Activated CD4-positive, alpha-beta memory T cell treated with anti-CD3 and anti-CD28 coated beads for 36 hours (primary cell): ENCODE results near the gene KCTD16. TPM values are rescaled to one million over a fixed set of nuclear protein-coding genes. Genes with fewer than 3 reads are reported as not detected.

Experiments used
- CTCF ChIA-PET: fragments of 350-600 bp; sonication (Branson Sonifier 250); formaldehyde crosslinking; loops from one replicate; lab custom pipeline; 2021; ENCODE audit warnings: antibody characterized with exemption, inconsistent platforms; lab: Charles Lee
- POLR2A ChIA-PET: fragments of 350-600 bp; sonication (Branson Sonifier 250); formaldehyde crosslinking; loops from one replicate; lab custom pipeline; 2021; ENCODE audit warnings: antibody characterized with exemption; lab: Charles Lee
- DNase-seq: peaks from one replicate; pipeline ENCODE4 v3.0.0-alpha.2; 2020
- H3K27ac Mint-ChIP-seq: one replicate; pipeline ENCODE4 v1.8.0; 2021; ENCODE audit warnings: mixed read lengths
- H3K27me3 Mint-ChIP-seq: one replicate; pipeline ENCODE4 v1.8.0; 2021; ENCODE audit warnings: mixed read lengths
- H3K36me3 Mint-ChIP-seq: one replicate; pipeline ENCODE4 v1.8.0; 2021; ENCODE audit warnings: mixed read lengths
- H3K4me1 Mint-ChIP-seq: one replicate; pipeline ENCODE4 v1.8.0; 2021; ENCODE audit warnings: low read depth, mixed read lengths
- H3K4me3 Mint-ChIP-seq: one replicate; pipeline ENCODE4 v1.8.0; 2021; ENCODE audit warnings: mild to moderate bottlenecking, mixed read lengths
- H3K9me3 Mint-ChIP-seq: one replicate; pipeline ENCODE4 v1.8.0; 2021; ENCODE audit warnings: mixed read lengths
- intact Hi-C: fragments of 100-400 bp; cut with micrococcal nuclease; formaldehyde crosslinking; loops from one replicate; pipeline ENCODE4 v1.15.1; 2023
- total RNA-seq, 2 experiments: library from RNA; stranded (reverse); gene quantifications; one replicate each; pipeline ENCODE4 v1.2.3, GENCODE V29; 2021

KCTD16 gene
- total RNA-seq, 2 experiments from 2014 or later = 0.24 to 0.27 TPM

DNA sequence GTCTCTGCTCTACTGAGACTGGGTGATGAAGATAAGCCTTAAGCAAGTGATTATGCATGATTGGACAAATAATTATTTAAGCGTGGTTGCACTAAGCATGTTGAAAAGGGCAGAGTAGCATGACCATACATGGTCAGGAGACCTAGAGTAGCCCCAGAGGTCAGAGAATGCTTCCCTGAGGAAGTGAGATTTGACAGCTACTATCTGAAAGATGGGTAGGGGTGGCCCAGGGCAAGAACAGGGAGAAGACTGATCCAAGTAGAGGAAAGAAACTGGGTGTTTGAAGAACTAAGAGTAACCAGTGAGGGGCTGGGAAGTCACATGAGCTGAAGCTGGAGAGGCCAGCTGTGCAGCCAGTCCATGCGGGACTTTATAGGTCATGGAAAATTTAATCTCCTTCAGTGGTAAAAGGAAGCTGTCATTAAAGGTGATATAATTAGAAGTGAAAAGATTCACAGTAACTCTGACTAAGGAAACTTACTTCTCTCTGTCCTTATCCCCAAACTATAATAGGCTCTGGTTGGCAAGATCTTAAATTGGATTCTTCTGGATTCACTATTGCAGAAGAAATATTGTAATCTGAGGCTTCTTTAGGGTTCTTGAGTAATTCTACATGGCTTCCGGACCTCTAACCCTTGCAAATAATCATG is 35.4 kb upstream of the KCTD16 start:
- intact Hi-C loops = no loop called here
- POLR2A ChIA-PET = no interaction called here
- no peaks in the 10 kb centered on the region for H3K9me3 Mint-ChIP-seq
- no peaks in the 10 kb centered on the region for H3K4me1 Mint-ChIP-seq
- no peak overlapping the region for H3K27ac Mint-ChIP-seq
- no peaks in the 10 kb centered on the region for H3K36me3 Mint-ChIP-seq
- H3K4me3 Mint-ChIP-seq = no peak overlapping the region
- DNase-seq = no peak
- CTCF ChIA-PET = no interaction called here
- peaks cover 7% of the 10 kb centered on the region for H3K27me3 Mint-ChIP-seq

DNA sequence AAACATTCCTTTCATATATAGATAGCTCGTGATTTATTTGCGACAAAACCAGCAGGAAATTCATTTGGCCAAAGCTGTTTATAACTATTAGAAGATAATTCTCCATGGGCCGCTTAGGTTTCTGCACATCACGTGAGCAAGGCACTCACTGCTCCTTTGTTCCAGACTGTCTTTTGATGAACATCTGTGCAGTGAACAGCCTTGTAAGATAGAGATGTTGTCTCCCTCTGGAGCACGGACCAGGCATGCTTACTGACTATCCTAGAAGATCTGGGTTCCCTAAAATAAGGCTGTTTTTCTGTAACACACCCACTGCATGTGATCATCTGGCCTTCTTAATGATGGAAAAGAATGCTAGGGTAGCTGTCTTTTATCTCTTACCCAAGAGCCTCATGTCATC is 31.1 kb upstream of the KCTD16 start:
- no peak overlapping the region for H3K4me3 Mint-ChIP-seq
- H3K9me3 Mint-ChIP-seq = no peaks in the 10 kb centered on the region
- peaks cover 3% of the 10 kb centered on the region for H3K4me1 Mint-ChIP-seq
- intact Hi-C loops = no loop called here
- peaks cover 8% of the 10 kb centered on the region for H3K27me3 Mint-ChIP-seq
- ChIA-PET POLR2A (no interaction called here), CTCF (no interaction called here)
- no peak overlapping the region for H3K27ac Mint-ChIP-seq
- H3K36me3 Mint-ChIP-seq = no peaks in the 10 kb centered on the region
- DNase-seq = no peak

DNA sequence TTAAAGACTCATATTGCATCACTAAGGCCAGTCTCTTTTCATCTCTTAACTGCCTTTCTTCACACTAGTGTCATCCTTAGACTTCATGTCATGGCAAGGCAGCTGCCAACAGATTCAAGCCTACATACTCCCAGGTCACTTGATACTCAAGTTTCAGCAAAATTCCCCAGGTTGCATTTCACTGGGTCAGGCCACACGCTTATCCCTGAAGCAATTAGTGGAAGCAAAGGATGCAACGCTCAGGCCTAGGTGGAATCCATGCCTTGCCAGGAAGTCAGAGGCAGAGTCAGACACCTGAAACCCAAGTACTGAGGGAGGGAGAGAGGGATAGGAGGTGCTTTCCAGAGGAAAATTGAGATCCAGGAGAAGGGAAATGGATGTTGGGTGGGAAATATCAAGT is 29.1 kb upstream of the KCTD16 start:
- peaks cover 3% of the 10 kb centered on the region for H3K4me1 Mint-ChIP-seq
- CTCF ChIA-PET = interaction anchor here (1.5 kb wide), 1 partner anchor 45 kb away, joined by 3 read pairs; no protein-coding TSS in a partner anchor
- POLR2A ChIA-PET = no interaction called here
- H3K27ac Mint-ChIP-seq = no peak overlapping the region
- no peaks in the 10 kb centered on the region for H3K36me3 Mint-ChIP-seq
- intact Hi-C loops = loop anchor here (5.0 kb wide), 1 partner anchor 164 kb away; no protein-coding TSS in a partner anchor
- DNase-seq = no peak
- H3K4me3 Mint-ChIP-seq = no peak overlapping the region
- H3K27me3 Mint-ChIP-seq = peaks cover 6% of the 10 kb centered on the region
- H3K9me3 Mint-ChIP-seq = no peaks in the 10 kb centered on the region

DNA sequence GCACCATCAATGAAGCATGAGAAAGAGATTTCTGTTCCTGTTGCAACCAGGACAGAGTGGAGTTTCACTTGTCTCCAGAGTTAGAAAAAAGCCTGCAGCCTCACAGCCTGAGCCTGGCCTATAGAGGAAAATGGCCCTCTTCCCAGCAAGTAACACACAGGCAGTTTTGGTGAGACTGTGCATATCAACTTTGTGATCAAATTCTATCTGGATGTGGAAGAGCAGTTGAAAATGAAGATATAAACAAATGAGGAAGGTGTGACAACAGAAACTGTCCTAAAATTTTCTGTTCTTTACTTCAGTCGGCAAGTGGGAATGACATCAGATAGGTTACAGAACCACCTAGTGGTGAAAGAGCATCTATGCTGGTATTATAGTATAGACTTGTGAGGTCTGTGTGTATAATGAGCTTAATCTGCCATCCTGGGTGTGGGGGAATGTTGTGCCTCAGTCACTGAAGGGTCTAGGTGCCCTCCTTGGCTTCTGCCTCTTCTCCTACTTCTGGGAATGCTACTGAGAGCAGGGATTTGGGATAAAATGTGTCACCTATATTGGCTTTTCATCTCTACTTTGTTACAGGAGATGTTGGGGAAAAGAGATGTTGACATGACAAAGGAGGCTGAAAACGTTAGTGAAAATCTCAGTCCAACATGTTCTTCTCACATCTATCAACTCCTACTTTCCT is 28.4 kb upstream of the KCTD16 start:
- Mint-ChIP-seq H3K4me3 (no peak overlapping the region), H3K36me3 (no peaks in the 10 kb centered on the region), H3K4me1 (peaks cover 3% of the 10 kb centered on the region), H3K27me3 (peaks cover 4% of the 10 kb centered on the region), H3K9me3 (no peaks in the 10 kb centered on the region), H3K27ac (no peak overlapping the region)
- intact Hi-C loops = loop anchor here (1.0 to 5.0 kb wide), 3 partner anchors 51 to 315 kb away; no protein-coding TSS in a partner anchor
- ChIA-PET POLR2A (no interaction called here), CTCF (interaction anchor here (0.6 to 1.6 kb wide), 3 partner anchors 10 to 44 kb away, joined by 3 to 6 read pairs (median 3); no protein-coding TSS in a partner anchor)
- DNase-seq = no peak

DNA sequence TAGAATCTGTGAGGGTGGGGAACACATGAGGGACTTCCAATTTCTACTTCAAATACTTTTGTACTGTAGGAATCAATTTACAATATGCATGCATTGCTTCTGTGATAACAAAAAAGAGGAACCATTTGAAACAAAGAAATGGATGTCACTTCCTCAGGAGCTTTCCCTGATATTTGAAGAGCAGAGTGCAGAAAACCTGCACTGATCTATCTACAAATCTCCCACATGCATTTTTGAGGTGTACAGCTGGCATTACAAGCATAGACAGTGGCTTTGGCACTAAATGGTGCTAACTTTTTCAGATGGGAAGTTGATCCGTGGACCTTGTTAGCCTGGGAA is 27.9 kb upstream of the KCTD16 start:
- H3K27ac Mint-ChIP-seq = no peak overlapping the region
- CTCF ChIA-PET = interaction anchor here (0.6 to 1.6 kb wide), 4 partner anchors 9 to 75 kb away, joined by 3 to 6 read pairs (median 3); no protein-coding TSS in a partner anchor
- POLR2A ChIA-PET = no interaction called here
- H3K27me3 Mint-ChIP-seq = peaks cover 3% of the 10 kb centered on the region
- H3K4me3 Mint-ChIP-seq = no peak overlapping the region
- intact Hi-C loops = loop anchor here (1.0 to 5.0 kb wide), 3 partner anchors 50 to 315 kb away; no protein-coding TSS in a partner anchor
- H3K36me3 Mint-ChIP-seq = no peaks in the 10 kb centered on the region
- no peaks in the 10 kb centered on the region for H3K9me3 Mint-ChIP-seq
- no peak for DNase-seq
- peaks cover 3% of the 10 kb centered on the region for H3K4me1 Mint-ChIP-seq

DNA sequence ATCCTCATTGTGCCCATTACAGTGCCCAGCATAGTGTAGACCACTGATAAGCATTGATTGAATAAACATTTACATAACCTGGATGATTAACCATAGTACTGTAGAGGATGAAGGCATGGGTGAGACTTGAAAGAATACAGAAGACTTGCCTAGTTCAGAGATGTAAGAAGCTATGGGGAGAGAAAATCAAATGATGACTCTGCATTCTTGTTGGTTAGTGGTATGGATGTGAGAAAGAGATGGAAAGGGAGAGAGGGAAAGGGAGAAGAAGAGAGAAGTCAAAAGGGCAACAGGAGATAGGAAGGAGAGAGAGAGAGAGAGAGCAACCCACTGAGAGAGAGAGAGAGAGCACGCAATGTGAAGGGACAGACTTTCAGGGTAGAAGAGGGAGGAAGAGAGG is 27.0 kb upstream of the KCTD16 start:
- Mint-ChIP-seq H3K9me3 (no peaks in the 10 kb centered on the region), H3K4me3 (no peak overlapping the region), H3K27ac (no peak overlapping the region), H3K4me1 (peaks cover 3% of the 10 kb centered on the region), H3K36me3 (no peaks in the 10 kb centered on the region), H3K27me3 (peaks cover 3% of the 10 kb centered on the region)
- DNase-seq = no peak
- ChIA-PET CTCF (interaction anchor here (1.6 kb wide), 1 partner anchor 26 kb away, joined by 6 read pairs; no protein-coding TSS in a partner anchor), POLR2A (no interaction called here)
- intact Hi-C loops = loop anchor here (2.0 to 5.0 kb wide), 2 partner anchors 49 to 166 kb away; no protein-coding TSS in a partner anchor

DNA sequence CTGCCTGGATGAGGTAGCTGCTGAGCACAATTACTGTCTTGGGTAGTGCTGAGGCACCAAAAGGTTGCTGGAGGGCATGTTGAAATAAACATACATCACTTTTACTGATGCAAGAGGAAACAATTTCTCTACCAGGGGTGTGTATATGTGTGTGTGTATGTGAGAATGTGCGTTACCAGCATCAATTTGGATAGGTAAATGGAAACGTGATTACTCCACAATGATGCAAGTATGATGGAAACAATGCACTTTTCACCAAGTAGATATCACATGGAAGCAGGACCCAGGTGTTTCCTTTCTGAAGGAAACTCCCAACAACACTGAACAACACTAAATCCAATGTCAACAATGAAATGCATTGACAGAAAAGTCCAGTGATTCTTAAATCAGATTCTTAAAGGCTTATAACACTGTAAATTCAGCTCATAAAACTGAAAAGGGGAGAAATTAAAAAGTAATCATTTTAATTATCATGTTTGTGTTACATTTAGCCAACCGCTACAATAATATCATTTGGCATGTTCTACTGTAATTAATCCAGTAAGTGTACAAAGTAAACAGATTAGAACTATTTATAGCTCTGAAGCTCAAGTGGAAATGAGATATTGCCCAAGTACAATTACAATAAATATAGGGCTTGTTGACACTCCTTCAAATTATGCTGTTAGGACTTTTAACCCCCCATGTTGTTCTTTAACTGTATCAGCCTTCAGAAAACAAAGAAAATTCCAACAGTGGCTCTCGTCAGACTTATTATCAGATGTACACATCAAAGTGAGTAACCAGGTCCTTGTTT is 25.5 kb upstream of the KCTD16 start:
- Mint-ChIP-seq H3K27me3 (peaks cover 3% of the 10 kb centered on the region), H3K36me3 (no peaks in the 10 kb centered on the region), H3K27ac (no peak overlapping the region), H3K4me3 (no peak overlapping the region), H3K4me1 (peaks cover 3% of the 10 kb centered on the region), H3K9me3 (no peaks in the 10 kb centered on the region)
- DNase-seq = no peak
- intact Hi-C loops = loop anchor here (5.0 kb wide), 1 partner anchor 168 kb away; no protein-coding TSS in a partner anchor
- ChIA-PET POLR2A (no interaction called here), CTCF (interaction anchor here (0.6 kb wide), 1 partner anchor 13 kb away, joined by 3 read pairs; no protein-coding TSS in a partner anchor)

DNA sequence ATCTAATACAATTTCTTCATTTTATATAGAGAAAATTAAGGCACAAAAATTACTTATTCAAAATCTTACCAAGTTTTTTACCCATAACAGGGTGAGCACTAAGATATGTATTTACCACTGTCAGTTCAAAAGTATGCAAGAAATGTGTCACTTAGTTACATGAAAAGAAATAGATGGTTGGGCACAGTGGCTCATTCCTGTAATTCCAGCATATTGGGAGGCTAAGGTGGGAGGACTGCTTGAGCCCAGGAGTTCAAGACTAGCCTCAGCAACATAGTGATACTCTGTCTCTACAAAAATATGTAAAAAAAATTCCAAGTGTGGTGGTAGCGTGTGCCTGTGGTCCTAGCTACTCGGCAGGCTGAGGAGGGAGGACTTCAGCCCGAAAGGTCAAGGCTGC is 19.6 kb upstream of the KCTD16 start:
- Mint-ChIP-seq H3K4me1 (no peaks in the 10 kb centered on the region), H3K36me3 (no peaks in the 10 kb centered on the region), H3K27me3 (no peaks in the 10 kb centered on the region), H3K4me3 (no peak overlapping the region), H3K9me3 (no peaks in the 10 kb centered on the region), H3K27ac (no peak overlapping the region)
- intact Hi-C loops = no loop called here
- no peak for DNase-seq
- ChIA-PET CTCF (no interaction called here), POLR2A (no interaction called here)

DNA sequence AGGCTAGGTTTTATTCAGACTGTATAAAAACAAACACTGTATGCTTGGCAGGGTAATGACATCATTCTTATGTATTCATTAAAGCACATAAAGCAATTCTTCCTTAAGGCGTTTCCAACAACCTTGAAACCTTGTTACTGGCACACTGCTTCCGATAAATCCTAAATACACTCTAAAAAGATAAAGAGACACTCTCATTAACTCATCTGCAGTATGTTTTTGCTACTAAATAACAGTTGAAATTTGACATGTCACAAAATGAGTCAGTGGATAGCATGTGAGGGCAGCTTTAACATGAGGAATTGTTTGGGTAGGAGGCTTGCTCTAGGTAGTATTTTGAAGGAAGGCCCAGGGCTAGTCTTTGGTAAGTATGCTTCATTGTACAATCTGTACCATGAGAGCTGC is 13.9 kb upstream of the KCTD16 start:
- no peaks in the 10 kb centered on the region for H3K4me1 Mint-ChIP-seq
- intact Hi-C loops = no loop called here
- POLR2A ChIA-PET = no interaction called here
- H3K4me3 Mint-ChIP-seq = no peak overlapping the region
- CTCF ChIA-PET = no interaction called here
- no peak overlapping the region for H3K27ac Mint-ChIP-seq
- H3K27me3 Mint-ChIP-seq = no peaks in the 10 kb centered on the region
- DNase-seq = no peak
- no peaks in the 10 kb centered on the region for H3K9me3 Mint-ChIP-seq
- peaks cover 10% of the 10 kb centered on the region for H3K36me3 Mint-ChIP-seq

DNA sequence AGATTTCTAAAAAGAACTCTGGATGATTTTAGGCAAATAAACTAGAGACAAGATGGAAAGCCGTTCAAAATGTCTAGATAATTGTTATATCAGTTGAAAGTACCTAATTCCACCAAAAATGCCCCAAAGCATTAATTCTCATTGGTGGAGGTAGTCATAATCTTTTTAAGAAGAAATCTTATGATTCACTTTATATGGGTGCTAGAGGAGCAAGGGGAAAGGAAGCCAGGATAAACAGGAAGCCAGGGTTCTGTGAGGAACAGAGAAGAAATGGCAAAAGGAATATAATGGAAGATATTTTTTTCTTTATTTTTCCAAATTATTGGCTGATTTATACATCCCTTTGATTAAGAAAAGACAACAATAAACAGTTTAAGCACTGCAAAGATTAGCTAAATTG is 8.0 kb upstream of the KCTD16 start:
- ChIA-PET CTCF (no interaction called here), POLR2A (no interaction called here)
- Mint-ChIP-seq H3K4me3 (no peak overlapping the region), H3K36me3 (peaks cover 30% of the 10 kb centered on the region), H3K4me1 (peaks cover 14% of the 10 kb centered on the region), H3K27ac (no peak overlapping the region), H3K9me3 (no peaks in the 10 kb centered on the region), H3K27me3 (no peaks in the 10 kb centered on the region)
- intact Hi-C loops = no loop called here
- DNase-seq = no peak

DNA sequence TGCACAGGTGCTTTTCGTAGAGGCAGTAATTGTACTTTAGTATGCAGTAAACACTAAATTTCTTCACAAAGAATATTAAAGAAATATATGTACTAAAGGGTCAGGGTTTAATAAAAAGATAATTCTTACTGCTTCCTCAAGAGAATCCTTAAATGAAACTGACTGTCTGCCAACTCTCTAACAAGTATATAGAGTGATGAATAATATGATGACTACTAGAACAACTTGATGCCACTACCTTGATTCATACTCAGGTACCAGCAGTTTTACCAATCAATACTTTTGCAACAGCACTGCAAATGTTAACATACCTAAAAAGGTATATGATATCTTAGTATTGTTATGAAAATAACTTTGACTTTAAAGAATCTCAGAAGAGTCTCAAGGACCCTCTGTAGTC is 4.0 kb upstream of the KCTD16 start:
- no peak overlapping the region for H3K27ac Mint-ChIP-seq
- intact Hi-C loops = no loop called here
- DNase-seq = no peak
- peaks cover 37% of the 10 kb centered on the region for H3K36me3 Mint-ChIP-seq
- no peaks in the 10 kb centered on the region for H3K27me3 Mint-ChIP-seq
- ChIA-PET POLR2A (no interaction called here), CTCF (no interaction called here)
- H3K4me3 Mint-ChIP-seq = no peak overlapping the region
- H3K4me1 Mint-ChIP-seq = peaks cover 49% of the 10 kb centered on the region
- H3K9me3 Mint-ChIP-seq = no peaks in the 10 kb centered on the region

DNA sequence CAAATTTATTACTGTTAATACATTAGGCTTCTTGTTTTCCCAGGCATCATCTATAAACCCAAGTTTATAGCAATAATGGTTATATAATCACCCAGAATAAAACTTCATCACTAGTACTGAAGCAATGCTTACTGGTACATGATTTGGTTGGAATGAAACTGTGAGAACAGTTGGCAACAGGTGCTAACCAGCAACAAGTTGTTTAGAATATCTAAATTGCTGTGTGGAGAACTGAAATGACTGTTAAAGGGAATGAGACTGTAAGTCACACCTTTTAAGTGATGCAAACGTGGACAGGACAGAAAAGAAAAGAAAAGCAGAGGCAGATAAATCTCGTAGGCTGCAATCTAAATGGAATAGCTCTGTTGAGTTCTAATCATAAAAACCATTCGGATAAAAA is 2.7 kb upstream of the KCTD16 start:
- DNase-seq = no peak
- no peaks in the 10 kb centered on the region for H3K9me3 Mint-ChIP-seq
- H3K4me1 Mint-ChIP-seq = peaks cover 49% of the 10 kb centered on the region
- H3K4me3 Mint-ChIP-seq = no peak overlapping the region
- H3K36me3 Mint-ChIP-seq = peaks cover 27% of the 10 kb centered on the region
- H3K27ac Mint-ChIP-seq = peak overlapping the region; percentile 11
- H3K27me3 Mint-ChIP-seq = no peaks in the 10 kb centered on the region
- POLR2A ChIA-PET = no interaction called here
- intact Hi-C loops = no loop called here
- CTCF ChIA-PET = interaction anchor here (1.1 kb wide), 1 partner anchor 20 kb away, joined by 5 read pairs; no protein-coding TSS in a partner anchor
